GM19193 (cell line): Measurements from ENCODE around the gene C5.

Experiments
- POLR2A ChIP-seq: IDR thresholded peaks from 4 replicates; pipeline ENCODE4 v1.6.1; 2011; ENCODE audit not compliant: insufficient read depth, insufficient read length; ENCODE audit errors: extremely low read depth

Gene C5

DNA sequence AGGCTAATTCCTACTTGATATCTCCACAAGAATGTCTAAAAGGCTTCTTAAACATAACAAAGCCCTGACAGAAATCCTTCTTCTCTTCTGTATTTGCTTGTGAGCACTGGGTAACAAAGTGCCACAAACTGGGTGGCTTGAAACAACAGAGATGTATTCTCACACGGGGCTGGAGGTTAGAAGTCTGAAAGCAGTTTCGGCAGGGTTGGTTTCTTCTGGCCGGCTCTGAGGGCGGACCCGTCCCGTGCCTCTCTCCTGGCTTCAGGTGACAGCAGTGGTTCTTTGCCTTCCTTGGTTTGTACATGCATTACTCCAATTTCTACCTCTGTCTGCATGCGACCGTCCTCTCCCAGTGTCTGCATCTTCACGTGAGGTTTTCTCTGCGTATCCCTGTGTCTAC is 109.5 kb downstream of the C5 start:
- TF ChIP-seq POLR2A, result no peak

DNA sequence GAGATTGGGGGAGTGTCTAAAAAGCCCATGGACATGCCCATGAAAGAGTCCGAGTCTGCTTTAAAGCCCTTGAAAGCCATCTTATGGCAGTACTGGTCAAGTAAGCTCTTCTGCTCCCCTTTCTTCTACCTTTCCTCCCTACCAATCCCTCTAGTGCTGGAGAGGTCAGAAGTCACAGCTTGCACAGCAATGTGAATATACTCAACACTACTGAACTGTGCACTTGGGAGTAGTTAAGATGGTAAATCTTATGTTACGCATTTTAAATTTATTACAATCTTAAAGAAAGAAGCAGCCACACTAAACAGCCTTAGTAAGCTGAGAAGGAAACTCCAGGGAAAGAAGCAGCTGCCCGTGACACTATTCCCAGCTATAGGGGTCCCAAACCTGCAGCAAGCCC is 111.2 kb downstream of the C5 start:
- TF ChIP-seq POLR2A, result no peak

DNA sequence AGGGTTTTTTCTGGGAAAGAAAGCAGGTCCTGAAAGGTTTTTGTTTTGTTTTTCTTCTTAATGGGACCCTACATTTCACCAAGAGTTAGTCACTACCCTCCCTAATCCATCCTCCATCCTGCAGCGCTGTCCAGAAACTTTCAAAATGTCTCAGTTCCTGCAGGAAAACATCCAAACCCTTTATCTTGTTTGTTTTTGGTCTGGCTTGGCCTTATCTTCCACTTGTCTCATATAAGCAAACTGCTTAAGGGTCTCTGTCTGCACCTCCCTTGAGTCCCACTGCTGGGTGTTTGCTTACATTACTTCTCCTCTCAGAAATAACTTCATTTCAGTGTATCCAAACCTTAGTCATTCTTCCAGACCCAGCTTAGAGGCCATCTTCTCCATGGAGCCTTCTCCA is 112.5 kb downstream of the C5 start:
- TF ChIP-seq POLR2A, result no peak

DNA sequence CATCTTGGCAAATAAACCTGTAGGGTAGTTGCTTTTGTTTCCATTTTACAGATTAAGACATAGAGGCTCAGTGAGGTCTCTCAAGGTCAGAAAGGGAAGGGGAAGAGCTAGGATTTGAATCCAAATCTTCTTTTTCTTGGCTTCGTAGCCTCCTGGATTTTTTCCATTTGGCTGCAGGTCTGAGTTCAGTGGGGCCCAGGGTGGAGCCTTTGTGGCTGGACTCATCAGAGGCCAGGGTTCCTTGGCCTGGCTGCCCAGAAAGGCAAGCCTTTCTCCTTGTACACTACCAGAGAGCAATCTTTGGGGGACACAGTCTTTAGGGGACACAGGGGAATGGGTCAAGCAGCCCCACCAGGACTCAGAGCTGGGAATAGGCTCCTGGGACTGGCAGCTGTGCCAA is 112.9 kb downstream of the C5 start:
- no peak for TF ChIP-seq POLR2A

DNA sequence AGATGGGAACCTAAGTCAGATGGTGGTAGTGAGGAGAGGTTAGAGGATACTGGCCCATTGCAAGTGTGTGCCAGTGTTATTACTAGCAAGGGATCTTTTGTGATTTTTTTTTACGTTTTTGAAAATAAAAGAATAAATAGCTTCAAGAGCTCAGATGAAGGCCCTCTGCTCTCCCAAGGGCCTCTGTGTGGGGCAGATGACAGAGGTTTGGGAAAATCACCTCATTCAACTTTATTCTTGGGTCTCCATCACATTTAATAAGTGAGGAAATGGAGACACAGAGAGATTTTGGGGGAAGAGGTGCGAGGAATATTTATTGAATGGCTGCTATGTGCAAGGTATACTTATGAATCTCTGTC is 113.3 kb downstream of the C5 start:
- no peak for TF ChIP-seq POLR2A

DNA sequence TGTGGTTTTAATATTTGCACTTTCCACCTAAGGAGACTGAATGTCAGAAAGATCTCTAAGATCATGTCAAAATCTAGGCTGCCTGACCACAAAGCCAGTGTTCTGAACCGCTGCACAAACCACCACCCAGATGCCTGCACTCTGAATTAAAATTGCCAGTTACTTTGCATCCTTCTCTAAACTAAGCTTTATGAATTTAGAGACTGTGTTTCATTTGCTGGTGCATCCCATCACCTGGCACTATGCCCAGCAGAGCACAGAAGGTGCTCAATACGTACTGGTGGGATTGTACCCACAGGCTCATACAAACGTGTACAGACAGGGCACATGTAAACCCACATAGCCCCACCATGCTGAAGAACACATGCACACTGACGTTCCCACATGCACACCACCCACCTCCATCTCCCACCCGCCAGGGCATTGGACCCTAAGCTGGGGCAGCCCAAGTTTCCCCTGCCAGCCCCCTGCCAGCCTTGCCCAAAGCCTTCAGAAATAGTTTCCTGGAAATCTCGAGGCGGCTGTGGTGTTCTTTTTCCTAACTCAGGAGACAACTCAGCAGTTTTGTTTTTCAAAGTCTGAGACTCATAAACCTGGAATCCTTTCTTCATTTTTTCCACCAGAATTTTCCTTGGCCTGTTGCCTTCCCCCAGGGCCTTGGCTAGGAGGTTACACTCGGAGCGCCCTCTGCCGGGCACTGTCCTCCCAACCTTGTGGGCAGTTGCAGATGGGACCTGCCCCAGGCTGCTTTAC is 113.9 kb downstream of the C5 start:
- no peak for TF ChIP-seq POLR2A

DNA sequence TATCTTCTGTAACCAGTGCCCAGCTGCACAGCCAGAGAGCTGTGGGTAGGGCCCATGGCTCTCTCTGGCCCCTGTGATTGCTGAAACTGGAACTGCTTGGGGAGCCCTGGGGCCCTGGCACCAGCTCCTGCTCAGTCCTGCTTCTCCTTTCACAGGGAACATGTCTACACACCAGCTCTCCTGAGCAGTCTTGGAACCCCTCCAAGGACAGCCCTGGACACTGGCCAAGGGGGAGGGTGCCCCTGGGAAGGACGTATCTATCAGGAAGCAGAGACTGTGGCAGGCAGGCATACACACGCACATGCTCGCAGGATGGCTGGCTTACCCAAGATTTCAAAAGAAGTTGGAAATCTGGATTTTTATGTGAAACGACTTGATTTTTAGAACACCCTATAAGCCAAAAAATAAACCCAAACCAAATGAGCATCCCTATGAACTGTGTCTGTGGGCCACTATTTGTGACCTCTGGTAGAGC is 114.7 kb downstream of the C5 start:
- no peak for TF ChIP-seq POLR2A

DNA sequence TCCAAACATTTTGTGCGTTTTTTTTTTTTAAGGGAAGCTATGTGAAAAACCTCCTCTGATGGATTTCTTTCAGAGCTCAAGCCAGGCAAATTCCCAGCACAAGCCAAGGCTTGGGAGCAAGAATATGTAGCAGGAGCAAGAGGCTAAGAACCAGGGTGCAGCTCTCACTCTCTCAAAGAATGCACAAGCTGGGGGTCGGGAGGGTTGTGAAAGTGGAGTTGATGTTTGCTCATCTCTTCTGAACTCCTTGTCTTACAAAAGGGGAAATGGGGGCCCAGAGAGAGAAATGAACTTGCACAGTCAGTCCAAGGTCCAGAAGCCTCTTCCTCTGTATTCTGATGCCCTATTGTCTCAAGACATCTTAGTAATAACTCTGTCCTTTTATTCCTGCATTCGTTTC is 115.8 kb downstream of the C5 start:
- no peak for TF ChIP-seq POLR2A

DNA sequence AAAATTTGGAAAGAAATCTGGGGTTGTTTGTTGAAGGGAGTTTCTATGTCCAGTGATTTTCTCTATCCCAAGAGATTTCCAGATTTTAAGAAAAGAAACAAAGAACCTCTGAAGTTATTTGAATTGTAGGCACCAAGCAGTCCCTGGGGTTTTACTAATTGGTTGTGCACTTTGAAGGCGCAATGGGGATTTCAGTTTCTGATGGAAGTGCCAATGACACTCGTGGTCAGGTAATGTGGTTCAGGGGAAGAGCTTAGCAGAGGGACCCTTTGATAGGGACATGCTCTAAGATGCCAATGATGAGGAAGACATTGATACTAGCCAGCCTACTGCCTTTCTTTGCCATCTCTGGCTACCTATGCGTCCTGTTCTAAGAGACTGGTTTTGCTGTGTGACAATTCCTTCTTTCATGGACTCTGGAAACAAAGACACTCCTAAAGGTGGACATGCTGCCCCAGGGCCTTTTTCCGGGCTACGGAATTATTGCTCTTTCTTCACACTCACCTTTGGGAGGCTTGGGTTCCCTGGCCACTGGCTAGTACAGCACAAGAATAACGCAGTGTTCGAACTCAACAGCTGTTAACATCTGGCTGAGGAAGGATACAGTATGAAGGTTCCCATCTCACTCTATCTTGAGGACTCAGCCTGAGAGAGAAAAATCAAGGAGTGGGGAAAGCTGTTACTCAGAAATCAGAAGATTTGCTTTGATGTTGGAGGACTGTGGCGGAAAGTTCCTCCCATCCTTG is 116.6 kb downstream of the C5 start:
- no peak for TF ChIP-seq POLR2A

DNA sequence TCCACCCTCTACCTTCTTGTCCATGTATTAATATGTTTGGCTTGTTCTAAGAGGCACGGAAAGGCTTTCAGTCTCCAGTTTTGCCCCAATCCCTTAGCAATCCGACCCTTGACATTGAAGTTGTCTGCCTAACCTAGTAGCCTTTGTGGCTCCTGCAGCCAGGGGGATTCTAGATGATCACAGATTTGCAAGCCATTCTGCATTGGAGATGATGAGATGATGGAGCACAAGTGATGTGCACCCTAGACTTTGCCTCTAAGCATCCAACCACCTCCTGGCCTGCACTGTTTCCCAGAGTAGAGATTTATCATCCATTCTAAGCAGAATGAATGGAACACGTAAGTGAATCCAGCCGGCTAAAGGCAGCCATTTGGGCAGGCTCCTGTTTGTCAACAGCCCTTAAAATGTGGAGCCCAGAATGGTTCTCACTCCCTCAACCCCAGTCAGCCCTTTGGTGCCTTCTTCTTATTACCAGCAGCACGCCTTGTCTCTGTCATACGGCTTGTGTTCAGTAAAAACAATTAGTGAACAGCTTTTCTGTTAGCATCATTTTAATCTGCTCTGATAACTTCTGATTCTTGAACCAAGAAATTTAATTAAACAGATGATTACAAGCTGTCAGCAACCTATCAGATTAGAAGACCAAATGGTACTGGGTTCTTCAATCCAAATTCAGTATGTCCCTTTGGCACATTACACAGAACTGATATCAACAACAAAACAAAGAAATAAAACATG is 117.8 kb downstream of the C5 start:
- peak; percentile 21 for TF ChIP-seq POLR2A

DNA sequence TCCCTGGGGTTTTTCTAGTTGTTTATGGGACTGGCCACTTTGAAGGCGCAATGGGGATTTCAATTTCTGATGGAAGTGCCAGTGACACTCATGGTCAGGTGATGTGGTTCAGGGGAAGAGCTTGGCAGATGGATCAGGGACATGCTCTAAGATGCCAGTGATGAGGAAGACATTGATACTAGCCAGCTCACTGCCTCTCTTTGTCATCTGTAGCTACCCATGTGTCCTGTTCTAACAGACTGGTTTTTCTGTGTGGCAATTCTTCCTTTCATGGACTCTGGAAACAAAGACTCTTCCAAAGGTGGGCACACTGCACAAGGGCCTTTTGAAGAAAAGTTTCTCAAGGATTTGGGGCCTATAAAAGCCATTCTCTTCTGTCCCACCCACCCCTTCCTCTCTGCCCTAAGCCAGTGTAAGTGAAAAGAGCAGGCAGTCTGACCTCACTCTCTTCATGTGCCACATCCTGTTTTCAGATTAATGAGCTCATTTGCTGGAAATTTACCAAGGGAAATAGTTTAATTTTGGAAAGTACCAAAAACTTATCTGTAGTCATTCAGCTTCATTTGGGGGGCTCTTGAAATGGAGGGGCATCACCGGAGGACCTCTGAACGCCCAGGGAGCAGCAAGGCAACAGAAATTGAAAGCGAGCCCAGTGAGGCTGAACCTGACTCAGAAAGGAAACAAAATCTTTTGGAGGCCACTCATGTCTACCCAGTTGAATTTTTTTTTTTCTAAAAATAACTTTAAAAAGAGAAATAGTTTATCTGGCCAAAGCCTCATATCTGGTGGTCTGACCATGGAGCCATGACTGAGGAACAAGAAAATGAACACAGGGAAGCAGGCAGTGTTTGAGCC is 118.6 kb downstream of the C5 start:
- no peak for TF ChIP-seq POLR2A

DNA sequence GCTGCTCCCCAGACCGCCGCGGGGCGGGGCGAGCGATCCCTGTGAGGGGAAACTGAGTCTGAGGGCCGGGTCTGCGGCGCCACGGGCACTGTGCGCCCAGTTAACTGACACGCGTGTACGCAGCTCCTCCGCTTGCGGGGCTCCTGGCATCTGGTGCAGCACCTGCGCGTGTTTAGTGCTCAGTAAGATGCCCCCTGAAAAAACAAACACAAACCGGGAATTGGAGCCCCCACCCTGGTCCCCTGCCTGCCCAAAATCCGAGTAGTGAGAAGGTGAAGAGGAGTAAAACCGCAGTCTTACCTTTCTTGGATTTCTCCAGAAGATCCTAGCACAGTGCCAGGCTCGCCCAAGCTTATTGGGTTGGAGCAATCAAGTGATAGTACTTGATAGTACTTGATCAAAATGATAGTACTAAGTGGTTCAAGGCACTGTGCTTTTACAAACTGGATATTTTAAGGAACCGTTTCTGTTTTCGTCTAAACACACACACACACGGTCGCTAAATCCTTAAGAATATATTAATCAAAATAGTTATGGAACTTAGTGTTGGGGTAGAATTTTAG is 120.8 kb downstream of the C5 start:
- TF ChIP-seq POLR2A, result no peak

DNA sequence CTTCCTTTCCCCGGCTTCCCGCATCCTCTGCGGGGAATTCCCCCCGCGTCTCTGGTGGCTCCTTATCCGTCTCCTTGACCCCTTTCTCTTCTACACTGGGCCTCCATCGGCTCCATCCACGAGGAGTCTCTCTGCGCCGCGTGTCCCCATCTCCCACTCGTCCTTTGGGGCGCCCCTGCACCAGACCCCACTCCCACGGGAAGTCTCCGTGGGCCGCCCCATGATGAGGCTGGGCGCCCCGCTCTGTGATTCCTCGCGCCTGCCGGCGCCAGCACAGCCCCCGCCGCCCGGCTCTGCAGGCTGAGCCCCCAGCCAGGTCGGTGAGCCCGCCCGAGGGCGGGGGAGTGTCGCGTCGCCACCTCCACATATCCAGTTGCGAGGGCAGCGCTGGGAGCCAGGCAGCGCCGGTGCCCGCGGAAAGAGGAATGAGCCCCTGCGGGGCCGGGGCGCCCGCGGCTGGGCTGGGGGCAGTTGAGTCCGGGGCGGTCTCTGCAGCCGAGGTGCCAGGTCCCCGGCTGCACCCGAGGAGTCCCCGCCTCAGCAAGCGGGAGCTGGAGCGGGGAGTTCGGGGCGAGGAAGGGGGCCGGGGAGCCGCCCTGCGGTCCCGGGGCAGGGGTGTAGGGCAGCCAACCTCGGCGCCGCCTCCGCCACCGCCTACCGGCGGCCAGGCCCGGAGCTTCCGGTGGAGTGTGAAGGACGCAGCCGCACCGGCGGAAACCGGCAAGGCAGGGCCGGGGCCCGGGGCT is 121.4 kb downstream of the C5 start:
- TF ChIP-seq POLR2A, result peak; percentile 69

DNA sequence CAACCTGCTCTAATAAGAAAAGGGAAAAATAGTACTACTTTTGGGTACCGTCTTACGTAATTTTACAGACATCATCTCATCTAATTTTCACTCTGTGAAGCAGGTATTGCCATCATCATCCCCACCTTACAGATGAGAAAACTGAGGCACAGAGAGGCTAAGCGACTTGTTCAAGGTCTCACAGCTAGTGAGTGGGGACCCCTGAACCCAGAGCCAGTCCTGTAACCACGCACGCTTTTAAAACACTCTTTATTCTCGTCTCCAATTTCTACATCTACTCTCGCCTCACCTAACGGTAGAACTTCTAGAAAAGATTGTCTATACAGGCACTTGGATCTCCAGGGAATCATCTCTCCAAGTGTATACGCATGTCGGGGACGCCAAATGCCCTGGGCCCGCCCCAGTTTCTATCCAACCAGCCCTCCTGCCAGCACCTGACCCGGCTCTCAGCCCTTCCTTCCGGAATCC is 122.0 kb downstream of the C5 start:
- TF ChIP-seq POLR2A, result no peak

DNA sequence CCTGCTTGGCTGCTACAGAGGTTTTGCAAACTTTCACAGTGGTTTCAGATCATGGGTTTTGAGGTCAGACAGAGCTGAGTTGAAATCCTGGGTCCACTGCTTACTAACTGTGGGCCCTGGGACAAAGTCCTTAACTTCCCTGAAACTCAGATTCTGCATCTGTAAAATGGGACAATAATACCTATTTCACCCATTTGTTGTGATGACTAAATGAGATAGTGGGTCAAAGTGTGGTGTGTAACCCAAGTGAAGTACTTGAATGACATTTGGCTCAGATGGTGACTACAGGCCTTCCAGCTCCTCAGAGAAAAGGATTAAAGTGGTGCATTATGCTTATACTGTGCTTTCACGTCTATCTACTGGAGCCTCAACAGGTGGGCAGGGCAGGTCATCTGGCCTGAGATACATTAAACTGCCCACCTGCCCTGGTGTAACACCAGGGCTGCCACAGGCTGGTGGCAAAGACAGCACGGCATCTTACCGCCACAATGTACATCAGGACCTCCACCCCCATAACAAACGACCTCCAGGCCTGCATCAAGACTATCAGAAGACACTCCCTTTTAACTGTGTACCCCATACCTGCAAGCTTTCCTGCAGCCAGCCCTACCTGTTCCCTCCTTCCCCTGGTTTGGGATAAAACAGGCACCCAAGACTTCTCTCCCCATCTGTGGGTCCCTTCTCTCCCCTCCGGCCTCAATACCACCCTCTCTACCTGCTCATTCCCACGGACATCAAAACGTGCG is 122.6 kb downstream of the C5 start:
- TF ChIP-seq POLR2A, result peak; percentile 9
